NCI-H1930 (cell line): Measurements from ENCODE around the gene EIF1B.

ENCODE experiments used
- DNase-seq, 2 experiments: peaks; one replicate each; lab custom pipeline; 2025; lab: John Stamatoyannopoulos, UW

Gene EIF1B

DNA sequence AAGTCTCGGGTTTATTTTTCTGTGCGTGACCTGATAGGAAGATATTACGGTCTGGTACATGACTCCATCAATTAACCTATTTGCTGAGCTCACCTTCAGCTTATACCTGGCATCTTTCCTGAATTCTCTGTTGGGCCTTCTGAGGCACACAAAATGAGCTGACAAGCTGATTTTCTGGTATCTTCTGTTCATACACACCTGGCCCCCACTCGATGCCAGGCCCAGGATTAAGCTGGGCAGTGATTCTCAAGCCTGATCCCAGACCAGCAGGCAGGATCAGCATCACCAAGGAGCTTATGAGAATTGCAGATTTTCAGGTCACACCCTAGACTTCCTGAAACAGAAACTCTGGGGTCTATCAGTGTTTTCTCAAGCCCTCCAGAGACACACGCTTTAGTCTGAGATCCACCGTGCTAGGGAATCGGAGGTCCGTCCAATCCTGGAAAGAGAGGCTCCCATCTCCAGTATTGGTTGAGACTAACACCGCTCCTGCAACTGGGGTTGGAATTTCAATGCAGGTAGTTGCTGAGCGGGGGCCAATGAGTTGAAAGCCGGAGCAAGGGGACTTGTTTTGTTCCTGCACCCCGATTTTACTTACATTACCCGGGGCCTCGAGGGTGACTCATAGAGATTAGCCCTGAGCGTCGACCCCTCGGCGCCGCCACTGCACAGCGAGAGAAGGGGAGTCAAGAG lies 636 bp upstream of the EIF1B start:
- DNase-seq, result no peak

DNA sequence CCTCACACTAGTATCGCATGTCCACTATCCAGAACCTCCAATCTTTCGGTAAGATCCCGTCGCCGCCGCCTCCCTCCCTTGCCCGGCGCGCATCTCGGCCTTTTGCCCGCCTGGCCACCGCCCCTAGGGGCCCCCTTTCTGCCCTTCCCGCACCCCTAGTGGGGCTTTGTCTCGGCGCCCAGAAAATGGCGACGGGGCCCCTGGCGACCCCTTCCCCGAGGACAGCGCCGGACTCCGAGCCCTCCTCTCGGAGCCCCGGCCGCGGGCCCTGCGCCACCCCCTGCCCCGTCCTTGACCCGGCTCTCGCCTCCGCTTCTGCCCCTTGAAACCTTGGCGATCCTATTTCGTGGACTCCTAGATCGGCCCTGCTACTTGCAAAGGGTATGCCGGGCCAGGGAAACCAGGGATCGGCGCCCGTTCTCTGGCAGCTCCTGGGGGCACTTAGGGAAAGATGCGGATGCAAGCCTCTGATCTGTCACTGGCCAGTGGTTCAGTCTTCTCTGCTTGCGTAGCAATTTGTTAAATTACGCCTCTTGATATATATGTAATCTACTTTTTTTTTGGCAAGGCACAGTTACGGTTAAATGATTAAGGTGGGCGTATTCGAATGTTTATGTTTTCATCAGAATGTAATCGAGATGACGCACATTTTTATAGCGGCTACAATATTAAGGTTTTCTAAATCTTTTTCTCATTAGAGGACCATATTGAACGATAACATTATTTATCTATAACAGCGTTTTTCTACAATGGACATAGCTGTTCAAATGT lies 603 bp downstream of the EIF1B start:
- no peak for DNase-seq

DNA sequence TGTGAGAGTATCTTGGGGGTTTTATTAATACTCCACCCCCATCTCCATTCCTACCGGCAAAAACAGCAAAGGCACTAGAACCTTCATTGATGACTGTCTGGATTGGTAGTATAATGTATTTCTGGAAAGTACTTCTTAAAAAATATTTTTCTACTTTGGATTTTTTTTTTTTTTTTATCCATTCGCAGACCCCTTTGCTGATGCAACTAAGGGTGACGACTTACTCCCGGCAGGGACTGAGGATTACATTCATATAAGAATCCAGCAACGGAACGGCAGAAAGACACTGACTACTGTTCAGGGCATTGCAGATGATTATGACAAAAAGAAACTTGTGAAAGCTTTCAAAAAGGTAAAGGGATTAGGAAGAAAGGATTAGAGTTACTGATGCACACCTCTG lies 1.2 kb downstream of the EIF1B start:
- no peak for DNase-seq

DNA sequence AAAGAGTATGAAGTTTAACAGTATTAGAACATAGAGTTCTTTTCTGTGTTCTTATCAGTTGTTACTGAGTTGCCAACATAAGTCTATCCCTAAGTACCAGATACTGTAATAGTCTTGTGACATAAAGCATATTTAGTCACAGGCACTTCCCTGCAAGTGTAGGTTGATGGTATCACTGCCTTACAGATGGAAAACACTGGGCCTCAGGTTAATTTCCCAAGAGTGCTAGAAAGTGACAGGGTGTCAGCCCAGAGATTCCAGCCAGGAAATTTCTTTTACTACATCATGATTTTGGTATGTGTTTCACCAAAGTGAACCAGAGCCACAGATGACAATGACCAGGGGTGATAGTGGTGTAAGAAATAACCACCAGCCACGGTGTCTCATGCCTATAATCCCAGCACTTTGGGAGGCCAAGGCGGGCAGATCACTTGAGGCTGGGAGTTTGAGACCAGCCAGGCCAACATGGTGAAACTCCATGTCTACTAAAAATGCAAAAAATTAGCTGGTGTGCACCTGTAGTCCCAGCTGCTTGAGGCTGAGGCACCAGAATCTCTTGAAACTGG lies 3.2 kb downstream of the EIF1B start:
- DNase-seq, result no peak

DNA sequence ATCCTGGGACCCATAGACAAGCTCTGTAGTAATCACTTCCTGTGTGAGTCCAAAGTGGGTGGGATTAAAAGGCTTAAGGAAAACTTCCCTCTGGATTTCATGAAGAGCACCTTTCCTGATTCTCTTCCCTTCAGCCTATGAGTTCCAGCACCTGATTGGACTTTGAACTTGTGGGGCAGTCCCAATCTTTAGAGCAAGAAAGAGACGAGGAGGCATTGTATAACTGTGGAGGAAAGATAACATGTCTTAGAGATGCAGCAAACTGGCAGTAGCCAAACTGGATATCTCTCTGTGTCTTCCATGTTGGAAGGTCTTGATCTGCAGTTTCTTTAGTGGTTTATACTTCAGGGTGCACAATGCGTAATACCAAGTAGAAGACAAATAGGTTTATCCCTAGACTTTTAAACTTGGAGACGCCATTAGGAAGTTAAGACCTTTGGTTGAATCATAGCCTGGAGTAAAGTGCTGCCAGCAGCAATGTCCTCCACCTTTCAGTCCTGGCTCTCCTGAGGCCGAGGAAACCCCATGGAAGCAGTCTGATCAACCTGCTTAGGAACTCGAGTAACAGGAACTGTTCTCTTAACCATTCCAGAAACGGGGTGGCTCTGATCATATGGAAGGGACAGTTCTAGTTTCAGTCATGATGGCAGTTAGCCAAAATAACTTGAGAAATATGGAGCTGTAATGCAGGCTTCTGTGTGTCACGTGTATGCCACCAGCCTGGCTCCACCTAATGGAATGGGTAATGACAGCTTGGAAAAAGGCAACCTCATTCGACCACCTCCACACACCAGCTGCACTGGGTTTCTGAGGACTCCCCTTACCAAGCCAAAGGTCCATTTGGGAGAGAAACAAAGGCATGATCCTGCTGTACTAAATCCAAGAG lies 4.7 kb downstream of the EIF1B start:
- DNase-seq, result no peak

DNA sequence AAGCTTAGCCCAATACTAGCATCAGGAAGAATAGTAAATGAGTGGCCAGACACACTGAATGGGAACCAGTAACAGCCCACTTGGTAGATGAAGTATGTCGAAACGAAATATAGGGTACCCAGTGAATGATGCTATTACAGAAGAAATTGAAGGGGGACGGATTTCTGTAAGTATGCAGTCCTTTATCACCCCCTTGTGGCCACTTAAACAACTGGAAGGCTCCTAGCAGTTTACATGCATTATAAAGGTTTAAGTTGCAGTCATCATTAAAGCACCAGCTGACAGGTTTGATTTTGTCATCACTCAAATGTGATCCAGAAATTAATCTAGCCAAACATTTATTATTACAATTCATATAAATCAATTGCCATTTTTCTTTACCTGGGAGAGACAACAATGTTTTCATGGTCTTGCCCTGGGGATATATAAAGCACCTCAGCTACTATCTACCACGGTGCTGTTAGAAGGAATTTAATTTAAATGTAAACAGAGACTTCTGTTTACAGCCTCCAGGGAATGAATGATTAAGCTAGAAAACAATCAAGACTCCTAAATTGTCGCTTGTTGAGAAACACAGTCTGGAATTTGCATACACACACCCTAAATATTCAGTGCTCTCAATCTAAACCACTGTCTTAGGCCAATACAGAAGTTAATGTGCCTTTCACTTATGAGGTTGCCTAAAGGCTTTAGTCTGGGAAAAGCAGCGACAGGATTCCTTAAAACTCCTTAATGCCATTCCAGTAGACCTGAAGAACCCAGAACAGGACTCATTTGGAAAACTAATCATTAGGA lies 7.8 kb downstream of the EIF1B start:
- DNase-seq, result peak; percentile 1 to 38

DNA sequence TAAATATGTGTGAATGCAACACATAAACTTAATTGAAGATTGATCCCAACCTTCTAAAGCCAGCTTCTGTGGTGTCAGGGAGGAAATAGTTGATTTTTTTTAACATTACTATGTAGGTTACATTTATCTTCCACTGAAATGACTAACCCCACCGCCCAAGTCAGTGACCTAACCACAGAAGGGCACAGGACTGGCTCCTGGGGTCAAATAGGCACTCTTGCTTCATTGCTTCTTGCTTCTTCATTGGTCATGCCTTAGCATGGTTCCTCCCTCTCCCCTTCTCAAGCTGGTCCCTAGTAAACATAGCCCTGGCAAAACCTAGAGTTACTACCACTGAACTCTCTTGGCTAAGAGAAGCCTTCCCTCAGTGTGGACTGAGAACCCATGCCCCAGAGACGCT lies 12.3 kb downstream of the EIF1B start:
- no peak for DNase-seq

DNA sequence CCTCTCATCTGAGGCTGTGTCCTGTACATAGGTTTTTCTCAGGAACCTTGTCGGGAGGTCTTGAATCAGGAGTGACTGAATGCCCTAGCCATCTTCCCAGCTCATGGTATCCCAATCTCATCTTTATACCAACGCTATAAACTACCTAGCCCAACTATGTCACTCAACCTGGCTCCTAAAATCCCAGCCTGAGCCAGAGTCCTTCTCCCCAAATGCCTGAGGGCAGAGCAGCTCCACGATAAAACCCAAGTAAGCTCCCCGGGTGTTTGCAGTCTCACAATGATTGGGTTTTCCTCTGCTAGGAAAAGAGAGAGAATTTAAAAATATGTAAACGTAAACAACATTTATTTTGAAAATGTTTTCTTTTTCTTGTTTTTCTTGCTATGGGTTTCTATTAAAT lies 14.4 kb downstream of the EIF1B start:
- no peak for DNase-seq

DNA sequence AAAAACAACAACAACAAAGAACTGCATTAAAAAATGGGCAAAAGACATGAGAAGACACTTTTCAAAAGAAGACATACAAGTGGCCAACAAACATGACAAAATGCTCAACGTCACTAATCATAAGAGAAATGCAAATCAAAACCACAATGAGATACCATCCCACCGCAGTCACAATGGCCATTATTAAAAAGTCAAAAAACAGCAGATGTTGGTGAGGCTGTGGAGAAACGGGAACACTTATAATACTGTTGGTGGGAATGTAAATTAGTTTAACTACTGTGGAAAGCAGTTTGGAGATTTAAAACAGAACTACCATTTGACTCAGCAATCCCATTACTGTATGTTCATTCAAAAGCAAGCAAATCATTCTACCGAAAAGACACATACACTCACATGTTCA lies 15.1 kb downstream of the EIF1B start:
- DNase-seq, result no peak

DNA sequence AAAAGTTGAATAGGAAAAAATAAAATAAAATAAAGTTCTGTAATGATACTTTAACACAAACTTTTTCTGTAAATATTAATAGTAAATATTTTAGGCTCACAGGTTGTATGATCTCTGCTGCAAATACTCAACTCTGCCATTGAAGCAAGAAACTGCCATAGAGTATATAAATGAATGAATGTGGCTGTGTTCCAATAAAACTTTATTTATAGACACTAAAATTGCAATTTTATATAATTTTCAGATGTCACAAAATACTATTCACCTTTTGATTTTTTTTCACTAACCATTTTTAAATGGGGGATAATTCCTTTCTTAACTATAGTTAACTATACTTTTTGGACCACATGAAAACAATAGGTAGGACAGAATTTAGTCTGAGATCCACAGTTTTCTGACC lies 16.0 kb downstream of the EIF1B start:
- no peak for DNase-seq

DNA sequence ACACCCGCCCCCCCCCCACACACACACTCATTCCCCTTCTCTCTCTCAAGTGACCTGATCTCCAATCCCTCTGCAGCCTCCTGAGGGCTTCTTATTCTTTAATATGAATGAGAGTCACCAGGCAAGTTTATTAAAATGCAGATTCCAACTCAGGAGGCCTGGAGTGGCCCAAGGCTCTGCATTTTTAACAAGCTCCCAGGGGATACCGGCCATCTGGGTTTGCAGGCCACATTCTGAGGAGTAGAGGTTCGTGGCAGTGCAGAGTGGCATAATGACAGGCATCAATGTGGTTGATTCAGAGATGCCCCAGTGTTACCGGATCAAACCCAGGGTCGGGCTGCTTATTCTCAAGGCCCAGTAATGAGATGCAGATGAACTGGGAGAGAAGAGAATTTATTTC lies 18.9 kb downstream of the EIF1B start:
- DNase-seq, result no peak

DNA sequence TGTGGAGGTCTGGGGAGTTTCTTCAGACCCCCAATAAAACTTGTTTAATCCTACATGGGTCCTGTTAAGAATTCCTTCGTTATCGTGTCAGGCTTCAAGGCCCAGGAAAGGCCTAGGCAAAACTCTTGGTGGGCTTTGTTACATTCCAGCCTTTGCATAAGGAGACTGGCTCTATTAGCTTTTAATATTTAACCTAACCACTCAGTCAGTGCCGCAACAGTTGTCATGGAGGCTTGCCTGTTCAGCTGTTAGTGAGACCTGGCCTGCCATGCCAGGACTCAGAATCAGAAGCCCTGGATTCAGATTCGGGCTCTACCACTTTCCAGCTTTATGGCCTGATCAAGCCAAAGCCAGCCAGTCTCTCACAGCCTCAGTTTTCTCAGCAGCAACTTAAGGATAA lies 19.6 kb downstream of the EIF1B start:
- no peak for DNase-seq

DNA sequence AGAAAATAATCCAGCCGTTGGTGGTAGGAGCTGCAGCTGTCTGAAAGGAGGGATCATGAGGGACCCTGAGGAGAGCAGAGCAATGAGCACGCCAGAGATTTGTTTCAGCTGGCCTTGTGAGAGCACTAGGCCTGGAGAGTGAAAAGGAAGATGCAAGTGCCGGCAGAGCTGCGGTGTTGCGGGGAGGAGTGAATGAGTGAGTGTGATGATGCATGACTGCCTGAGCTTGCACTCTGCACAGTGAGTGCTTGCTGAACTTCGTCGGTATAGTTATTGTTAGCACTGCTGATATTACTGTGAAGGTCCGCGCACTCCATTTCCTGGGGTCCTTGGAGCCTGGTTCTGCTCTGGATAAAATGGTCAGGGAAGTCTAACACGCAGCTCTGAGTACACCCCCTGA lies 23.2 kb downstream of the EIF1B start:
- DNase-seq, result no peak

DNA sequence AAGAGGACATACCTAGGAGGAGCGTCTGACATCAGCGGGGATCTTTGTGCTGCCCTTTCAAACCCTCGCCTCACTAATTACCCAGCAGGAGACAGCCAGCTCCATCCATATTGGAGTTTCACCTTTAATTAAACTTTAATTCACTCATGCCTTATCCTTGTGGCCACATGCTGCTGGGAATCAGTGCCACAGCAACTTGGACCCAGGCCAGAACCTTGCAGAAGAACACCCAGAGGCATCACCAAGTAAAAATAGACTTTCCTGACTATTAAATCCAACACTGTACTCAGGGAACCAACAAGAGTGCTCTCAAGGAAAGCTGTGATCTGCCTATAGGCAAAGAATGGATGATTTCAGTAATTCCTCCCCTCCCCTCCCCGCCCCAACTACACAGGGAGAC lies 23.9 kb downstream of the EIF1B start:
- DNase-seq, result no peak

DNA sequence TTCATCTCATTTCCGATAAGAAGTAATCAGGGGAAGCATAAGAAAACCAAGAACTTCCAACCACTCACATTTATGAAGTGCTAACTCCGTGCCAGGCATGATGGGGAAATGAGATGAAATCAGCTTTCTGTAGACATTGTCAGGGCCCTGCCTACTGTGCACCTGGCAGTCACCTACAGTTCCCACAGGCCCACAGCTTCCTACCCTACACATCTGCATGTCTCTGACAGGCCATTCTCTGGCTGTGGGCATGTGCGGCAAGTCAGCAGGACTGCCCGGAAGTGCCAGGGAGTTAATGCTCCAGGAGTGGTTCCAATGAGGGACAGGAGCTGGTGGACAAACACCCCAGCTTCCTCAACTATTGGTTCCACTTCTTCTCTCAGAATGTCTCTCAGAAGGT lies 24.3 kb downstream of the EIF1B start:
- DNase-seq, result no peak

DNA sequence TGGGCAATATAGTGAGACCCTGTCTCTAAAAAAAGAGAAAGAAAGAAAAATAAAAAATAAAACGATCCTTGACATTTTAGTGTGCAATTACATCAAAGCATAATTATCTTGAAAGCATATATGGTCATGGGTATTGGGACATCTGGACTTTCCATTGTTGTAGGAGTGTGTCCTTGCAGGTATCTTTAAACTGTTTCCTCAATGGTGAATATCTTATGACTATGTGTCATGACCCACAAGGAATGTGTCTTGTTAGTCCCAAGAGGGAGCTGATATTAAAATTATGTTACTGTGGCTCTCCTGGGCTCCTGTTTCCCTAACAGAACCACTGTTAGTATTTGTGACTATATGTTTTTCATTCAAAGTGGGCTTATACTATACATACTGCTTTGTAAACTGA lies 26.6 kb downstream of the EIF1B start:
- DNase-seq, result no peak

DNA sequence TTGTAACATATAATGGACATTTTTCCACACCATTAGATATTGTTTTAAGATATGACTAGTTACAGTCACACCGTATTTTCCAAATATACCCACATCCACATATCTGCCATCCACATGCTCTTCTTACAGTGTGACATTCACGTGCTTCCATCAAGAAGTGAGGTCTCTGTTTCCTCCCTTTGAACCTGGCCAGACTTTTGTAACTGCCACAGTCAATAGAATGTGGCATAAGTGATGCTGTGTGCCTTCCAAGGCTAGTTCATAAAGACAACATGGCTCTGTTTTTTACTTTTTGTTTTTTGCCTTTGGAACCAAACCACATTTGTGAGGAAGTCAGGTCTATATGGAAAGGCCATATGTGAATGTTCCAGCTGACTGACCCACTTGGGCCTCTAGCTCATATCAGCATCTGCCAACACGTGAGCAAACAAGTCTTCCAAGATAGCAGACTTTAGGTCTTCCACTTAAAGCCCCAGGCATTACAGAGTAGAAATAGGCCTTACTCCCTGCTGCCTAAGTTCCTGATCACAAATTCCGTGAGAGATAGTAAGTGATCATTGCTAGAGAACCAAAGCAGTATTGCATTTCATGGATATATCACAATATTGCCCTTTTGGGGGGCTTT lies 27.1 kb downstream of the EIF1B start:
- DNase-seq, result no peak

DNA sequence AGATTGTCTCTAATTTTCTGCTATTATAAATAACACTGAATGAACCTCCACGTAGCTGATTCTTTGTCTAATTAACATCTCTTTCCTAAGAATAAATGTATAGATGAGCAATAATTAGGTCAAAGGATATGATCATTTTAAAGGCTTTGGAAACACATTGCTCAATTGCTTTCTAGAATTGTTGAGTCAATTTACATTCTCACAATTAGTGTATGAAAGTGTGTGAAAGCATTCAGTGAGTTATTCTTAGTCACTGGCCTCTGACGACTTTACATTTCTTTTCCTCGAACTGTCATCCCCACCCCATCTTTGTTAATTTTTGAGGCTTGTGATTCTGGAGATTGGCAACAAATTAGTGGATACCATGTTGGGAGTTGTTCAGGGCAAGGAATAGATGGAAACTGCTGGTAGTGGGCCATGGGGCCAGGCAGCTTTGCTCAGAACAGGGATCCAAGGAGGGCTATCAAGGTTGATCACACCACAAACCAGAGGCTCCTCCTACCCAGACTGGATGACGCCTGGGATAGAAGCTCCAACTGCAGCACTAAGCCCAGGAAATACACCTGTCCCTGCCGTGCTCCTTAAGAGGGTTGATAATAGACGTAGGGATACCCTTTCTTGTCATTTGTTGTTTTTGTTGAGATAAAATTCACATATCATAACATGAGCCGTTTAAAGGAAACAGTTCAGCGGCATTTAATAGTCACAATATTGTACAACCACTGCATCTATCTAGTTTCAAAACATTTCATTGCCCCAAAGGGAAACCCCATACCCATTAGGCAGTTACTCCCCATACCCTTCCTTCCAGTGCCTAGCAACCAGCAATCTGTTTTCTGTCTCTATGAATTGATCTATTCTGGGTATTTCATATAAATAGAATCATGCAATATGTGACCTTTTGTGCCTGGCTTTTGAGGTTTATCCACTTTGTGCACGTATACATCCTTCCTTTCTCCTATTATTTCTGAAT lies 27.9 kb downstream of the EIF1B start:
- DNase-seq, result no peak

DNA sequence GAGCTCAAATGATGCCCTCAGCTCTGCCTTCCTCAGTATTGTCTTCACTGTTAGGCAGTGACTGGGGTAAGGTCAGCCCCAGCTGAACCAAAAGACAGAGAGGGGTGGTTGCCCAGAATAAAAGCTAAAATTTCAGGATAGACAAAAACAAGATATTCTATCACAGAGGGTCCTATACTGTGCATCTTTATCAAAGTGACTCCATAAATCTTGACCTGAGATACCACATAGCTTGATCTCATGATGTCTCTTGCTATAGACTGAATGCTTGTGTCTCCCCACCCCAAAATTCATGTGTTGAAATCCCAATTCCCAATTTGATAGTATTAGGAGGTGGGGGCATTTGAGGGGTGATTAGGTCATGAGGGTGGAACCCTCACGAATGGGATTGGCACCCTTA lies 30.4 kb downstream of the EIF1B start:
- DNase-seq, result no peak

DNA sequence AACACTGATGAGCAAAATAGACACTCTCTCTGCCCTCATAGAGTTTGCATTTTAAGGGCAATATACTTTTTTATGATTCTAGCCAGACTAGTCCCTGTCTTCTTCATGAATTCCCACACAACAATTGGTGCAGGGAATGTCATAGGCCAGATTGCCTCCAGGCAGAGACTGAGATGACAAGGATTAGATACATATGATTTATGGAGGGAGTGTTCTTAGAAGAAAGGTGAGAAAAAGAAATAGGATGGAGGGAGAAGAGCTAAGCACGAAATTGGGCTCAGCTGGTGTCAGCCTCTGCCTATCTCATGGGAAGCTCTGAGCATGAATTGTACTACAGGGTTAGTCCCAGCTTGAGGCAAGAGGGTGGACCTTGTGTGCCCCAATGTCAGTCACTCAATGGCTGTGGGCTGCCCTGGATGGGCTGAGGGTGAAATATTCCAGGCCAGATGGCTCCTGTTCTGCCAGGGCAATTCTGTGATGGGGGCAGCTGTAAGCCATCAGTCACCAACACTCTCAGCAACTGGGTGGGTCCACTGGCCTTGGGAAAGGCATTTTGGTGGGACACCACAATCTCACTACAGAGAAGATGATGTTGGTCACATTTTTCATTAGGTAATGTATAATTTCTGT lies 31.1 kb downstream of the EIF1B start:
- no peak for DNase-seq
